PC-9 (cell line): Measurements from ENCODE around the gene PKNOX2. TPM values are rescaled to one million over a fixed set of nuclear protein-coding genes. Genes with fewer than 3 reads are reported as not detected.
"Not testable (repeated sequence)": the region's sequence is repeated elsewhere in the genome, so short reads cannot be mapped to it uniquely, and the experiment has no call there.

ENCODE experiments used
- BruUV-seq: library from RNA; stranded (reverse); fragments of 400-500 nt; replicated peaks from 2 replicates; lab custom pipeline; 2021; lab: Mats Ljungman, UMichigan
- CTCF ChIA-PET: fragments of 300-600 bp; sonication (Branson Sonifier 250); formaldehyde crosslinking; loops from one replicate; lab custom pipeline; 2022; ENCODE audit warnings: antibody characterized with exemption; lab: Charles Lee
- POLR2A ChIA-PET: fragments of 300-600 bp; sonication (Branson Sonifier 250); formaldehyde crosslinking; loops from one replicate; lab custom pipeline; 2022; ENCODE audit warnings: antibody characterized with exemption; ENCODE audit not compliant: unreplicated experiment; lab: Charles Lee
- DNase-seq, 2 experiments: peaks; one replicate each; pipeline versions ENCODE4 v3.0.0 to v3.0.0-alpha.2; 2015 to 2022; ENCODE audit warnings: mixed read lengths in 1 of 2
- H2AFZ ChIP-seq: fragments of 200-600 bp; sonication (generic); 2 replicates; pipeline ENCODE4 v1.8.1; 2017; ENCODE audit warnings: antibody characterized with exemption
- H3F3A ChIP-seq: fragments of 200-600 bp; sonication (generic); 2 replicates; pipeline ENCODE4 v1.8.1; 2017; ENCODE audit warnings: antibody characterized with exemption, mild to moderate bottlenecking, low read depth; ENCODE audit not compliant: insufficient read depth
- H3K27ac ChIP-seq: fragments of 200-600 bp; sonication (generic); 2 replicates; pipeline ENCODE4 v1.6.1; 2016; ENCODE audit warnings: mixed run types
- H3K27me3 ChIP-seq: fragments of 200-600 bp; sonication (generic); 2 replicates; pipeline ENCODE4 v1.6.1; 2016; ENCODE audit warnings: low read depth, mixed run types; ENCODE audit not compliant: insufficient read depth
- H3K36me3 ChIP-seq: fragments of 200-600 bp; sonication (generic); 2 replicates; pipeline ENCODE4 v1.6.1; 2016; ENCODE audit warnings: low read depth, mixed run types
- H3K4me1 ChIP-seq: fragments of 200-600 bp; sonication (generic); replicated peaks from 2 replicates; pipeline ENCODE4 v1.6.1; 2016; ENCODE audit warnings: mixed run types; ENCODE audit not compliant: insufficient read depth
- H3K4me2 ChIP-seq: fragments of 200-600 bp; sonication (generic); 2 replicates; pipeline ENCODE4 v1.6.1; 2017; ENCODE audit warnings: mixed run types
- H3K4me3 ChIP-seq: fragments of 200-600 bp; sonication (generic); 2 replicates; pipeline ENCODE4 v1.6.1; 2016; ENCODE audit warnings: mixed run types
- H3K79me2 ChIP-seq: fragments of 200-600 bp; sonication (generic); 2 replicates; pipeline ENCODE4 v1.6.1; 2017; ENCODE audit warnings: low read depth, mixed run types
- H3K9me2 ChIP-seq: fragments of 200-600 bp; sonication (generic); 2 replicates; pipeline ENCODE4 v1.8.1; 2017; ENCODE audit warnings: mild to moderate bottlenecking; ENCODE audit not compliant: insufficient read depth
- H3K9me3 ChIP-seq: fragments of 200-600 bp; sonication (generic); 2 replicates; pipeline ENCODE4 v1.8.1; 2016; ENCODE audit warnings: low read depth; ENCODE audit not compliant: insufficient read depth
- H4K20me1 ChIP-seq: fragments of 200-600 bp; sonication (generic); 2 replicates; pipeline ENCODE4 v1.8.1; 2017; ENCODE audit not compliant: insufficient read depth
- CTCF ChIP-seq: fragments of 200-600 bp; sonication (generic); conservative IDR thresholded peaks from 2 replicates; pipeline ENCODE4 v1.6.1; 2017; ENCODE audit warnings: mixed run types, antibody characterized with exemption, mild to moderate bottlenecking, moderate library complexity
- EZH2 ChIP-seq: fragments of 200-600 bp; sonication (generic); IDR thresholded peaks from 2 replicates; pipeline ENCODE4 v1.8.0; 2017; ENCODE audit warnings: antibody characterized with exemption, low read depth
- intact Hi-C: fragments of 100-400 bp; cut with micrococcal nuclease; formaldehyde crosslinking; loops from one replicate; pipeline ENCODE4 v1.10.0; 2022; ENCODE audit not compliant: unreplicated experiment
- total RNA-seq: library from RNA; stranded (reverse); gene quantifications from 2 replicates; pipeline ENCODE4 v1.2.3, GENCODE V29; 2021

Gene PKNOX2
- total RNA-seq, 1 experiment from 2014 or later, result not detected

GRCh38 chr11:125218336-125218735 is 53.8 kb downstream of the PKNOX2 start:
- ChIA-PET CTCF (no interaction called here), POLR2A (no interaction called here)
- H3K4me1 ChIP-seq, result no peaks in the 10 kb centered on the region
- no peak overlapping the region for H3K27ac ChIP-seq
- intact Hi-C loops, result no loop called here
- H4K20me1 ChIP-seq, result no peaks in the 10 kb centered on the region
- H3K9me2 ChIP-seq, result no peaks in the 10 kb centered on the region; the same call in 1 of the 2 replicates
- no peak overlapping the region for H3K4me2 ChIP-seq
- BruUV-seq, result no TSS peak
- no peak overlapping the region for H2AFZ ChIP-seq
- DNase-seq, result no peak
- H3K4me3 ChIP-seq, result no peak overlapping the region
- H3K9me3 ChIP-seq, result no peaks in the 10 kb centered on the region
- no peaks in the 10 kb centered on the region for H3F3A ChIP-seq
- H3K79me2 ChIP-seq, result no peaks in the 10 kb centered on the region
- no peaks in the 10 kb centered on the region for H3K36me3 ChIP-seq
- H3K27me3 ChIP-seq, result 0 out of 2 replicates have a peak, but pooled peaks cover 7% of the 10 kb centered on the region
- TF ChIP-seq CTCF (no peak), EZH2 (no peak)

- H4K20me1 ChIP-seq, result 0 out of 2 replicates have a peak, but pooled peaks cover 3% of the 10 kb centered on the region
- no peak overlapping the region for H2AFZ ChIP-seq
- no peak overlapping the region for H3K27ac ChIP-seq
- H3K9me2 ChIP-seq, result no peaks in the 10 kb centered on the region; the same call in 1 of the 2 replicates
- H3K4me3 ChIP-seq, result no peak overlapping the region
- no peaks in the 10 kb centered on the region for H3K9me3 ChIP-seq
- 0 out of 2 replicates have a peak, but pooled peaks cover 7% of the 10 kb centered on the region for H3K27me3 ChIP-seq
- H3K4me1 ChIP-seq, result no peaks in the 10 kb centered on the region
- CTCF ChIA-PET, result no interaction called here
- no TSS peak for BruUV-seq
- intact Hi-C loops, result no loop called here
- no peak overlapping the region for H3K4me2 ChIP-seq
- H3F3A ChIP-seq, result no peaks in the 10 kb centered on the region
- H3K79me2 ChIP-seq, result no peaks in the 10 kb centered on the region
- H3K36me3 ChIP-seq, result no peaks in the 10 kb centered on the region
- no peak for DNase-seq
- POLR2A ChIA-PET, result no interaction called here
- TF ChIP-seq CTCF (no peak), EZH2 (no peak)
Measured at GRCh38 chr11:125221461-125221860, 56.9 kb downstream of the PKNOX2 start.

GRCh38 chr11:125222494-125222893 is 57.9 kb downstream of the PKNOX2 start:
- Histone ChIP-seq H3K27me3 (0 out of 2 replicates have a peak, but pooled peaks cover 7% of the 10 kb centered on the region), H3K4me2 (no peak overlapping the region), H3K36me3 (no peaks in the 10 kb centered on the region), H3K27ac (no peak overlapping the region), H3K9me3 (no peaks in the 10 kb centered on the region), H3F3A (no peaks in the 10 kb centered on the region), H3K9me2 (no peaks in the 10 kb centered on the region; the same call in 1 of the 2 replicates), H3K4me3 (no peak overlapping the region), H3K4me1 (no peaks in the 10 kb centered on the region), H4K20me1 (0 out of 2 replicates have a peak, but pooled peaks cover 3% of the 10 kb centered on the region), H3K79me2 (no peaks in the 10 kb centered on the region), H2AFZ (no peak overlapping the region)
- BruUV-seq, result no TSS peak
- TF ChIP-seq EZH2, result no peak
- TF ChIP-seq CTCF, result no peak
- intact Hi-C loops, result no loop called here
- no peak for DNase-seq
- ChIA-PET CTCF (no interaction called here), POLR2A (no interaction called here)

GRCh38 chr11:125223161-125223560 is 58.6 kb downstream of the PKNOX2 start:
- intact Hi-C loops, H3K9me3 ChIP-seq, H3K9me2 ChIP-seq, H3K4me1 ChIP-seq, H4K20me1 ChIP-seq, CTCF ChIA-PET, H3K4me3 ChIP-seq, H3K27me3 ChIP-seq, H3F3A ChIP-seq, H3K79me2 ChIP-seq, H3K4me2 ChIP-seq, H2AFZ ChIP-seq, POLR2A ChIA-PET, DNase-seq, H3K36me3 ChIP-seq, BruUV-seq, H3K27ac ChIP-seq: not testable (repeated sequence)
